A172 (cell line): ENCODE data around the gene BANP. TPM values are rescaled to one million over a fixed set of nuclear protein-coding genes. Genes with fewer than 3 reads are reported as not detected.
"Not testable (repeated sequence)": the region's sequence is repeated elsewhere in the genome, so short reads cannot be mapped to it uniquely, and the experiment has no call there.

ENCODE experiments used
- DNase-seq: peaks from one replicate; pipeline ENCODE4 v3.0.0-alpha.2; 2015; ENCODE audit warnings: low spot score
- total RNA-seq: library from RNA; depleted of rRNA; stranded (reverse); fragments of >200 nt; shearing (Covaris generic); gene quantifications from 2 replicates; pipeline ENCODE4 v1.2.3, GENCODE V29; 2014

The BANP gene
- total RNA-seq, 1 experiment from 2014 or later = 25.4 TPM

DNA sequence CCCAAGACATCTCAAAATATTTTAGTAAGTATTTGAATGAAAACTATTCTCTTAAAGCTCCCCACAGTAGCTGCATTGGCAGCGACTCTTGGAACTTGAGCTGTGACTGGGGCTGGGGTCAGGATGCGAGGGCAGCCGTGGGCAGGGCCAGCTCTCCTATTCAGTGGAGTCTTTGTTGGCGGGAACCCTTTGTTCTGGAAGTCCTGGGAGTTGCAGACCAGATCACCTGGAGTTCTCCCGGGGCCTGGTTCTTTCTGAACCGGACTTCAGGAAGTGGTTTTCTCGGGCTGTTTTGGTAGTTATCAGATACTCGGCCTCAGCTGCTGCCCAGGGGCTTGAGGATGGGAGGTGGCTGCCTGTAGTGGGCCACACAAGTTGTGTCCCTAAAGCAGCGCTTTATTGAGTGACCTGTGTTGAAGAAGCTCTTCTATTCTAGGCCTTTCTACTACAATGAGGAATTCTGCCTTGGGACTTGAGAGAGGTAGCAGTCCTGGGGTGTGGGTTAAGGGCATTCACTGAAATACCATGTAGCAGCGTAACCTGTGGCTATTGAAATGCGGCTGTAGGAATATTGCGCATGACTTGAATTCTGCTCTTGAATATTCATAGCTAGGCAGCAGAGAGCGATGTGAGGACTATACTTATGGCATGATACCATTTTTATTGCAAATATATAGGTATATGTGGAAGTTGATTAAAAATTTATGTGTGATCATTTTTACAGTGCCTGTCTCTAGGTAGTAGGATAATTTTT, 77.1 kb downstream of the BANP start:
- not testable (repeated sequence) for DNase-seq

DNA sequence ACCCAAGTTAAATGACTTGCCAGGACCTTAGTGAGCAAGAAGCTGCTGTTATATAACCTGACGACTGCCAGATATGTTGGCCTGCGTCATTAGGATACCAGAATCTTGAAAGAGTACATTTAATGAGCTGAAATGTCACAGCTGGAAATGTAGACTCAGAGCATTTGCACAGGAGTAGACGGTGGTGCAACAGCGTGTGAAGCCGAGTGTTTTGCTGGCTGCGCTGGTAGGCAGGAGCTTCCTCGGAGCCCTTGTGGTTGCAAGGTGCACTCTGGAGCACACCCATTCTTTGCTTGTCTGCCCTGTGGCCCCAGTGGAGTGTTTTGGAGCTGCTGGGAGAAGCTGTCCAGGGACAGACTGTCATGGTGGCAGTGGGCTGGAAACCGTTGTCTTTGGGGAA, 79.3 kb downstream of the BANP start:
- no peak for DNase-seq

DNA sequence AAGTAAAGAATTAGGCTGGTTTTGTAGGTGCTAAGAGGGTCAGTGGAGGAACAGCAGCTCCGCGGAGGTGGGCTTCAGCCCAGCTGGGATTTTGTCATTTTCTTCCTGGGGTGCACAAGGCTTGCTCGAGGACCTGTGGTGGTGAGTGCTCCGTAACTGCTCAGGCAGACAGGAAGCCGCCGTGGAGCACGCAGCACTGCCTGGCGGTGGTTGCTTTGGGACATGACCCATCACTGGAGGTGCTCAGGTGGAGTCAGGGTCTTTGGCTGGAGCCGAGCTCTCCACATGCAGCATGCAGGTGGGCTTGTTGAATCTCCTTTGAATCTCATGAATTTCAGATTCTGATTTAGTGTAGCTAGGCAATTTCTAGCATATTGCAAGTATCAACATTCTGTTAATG, 79.7 kb downstream of the BANP start:
- not testable (repeated sequence) for DNase-seq

DNA sequence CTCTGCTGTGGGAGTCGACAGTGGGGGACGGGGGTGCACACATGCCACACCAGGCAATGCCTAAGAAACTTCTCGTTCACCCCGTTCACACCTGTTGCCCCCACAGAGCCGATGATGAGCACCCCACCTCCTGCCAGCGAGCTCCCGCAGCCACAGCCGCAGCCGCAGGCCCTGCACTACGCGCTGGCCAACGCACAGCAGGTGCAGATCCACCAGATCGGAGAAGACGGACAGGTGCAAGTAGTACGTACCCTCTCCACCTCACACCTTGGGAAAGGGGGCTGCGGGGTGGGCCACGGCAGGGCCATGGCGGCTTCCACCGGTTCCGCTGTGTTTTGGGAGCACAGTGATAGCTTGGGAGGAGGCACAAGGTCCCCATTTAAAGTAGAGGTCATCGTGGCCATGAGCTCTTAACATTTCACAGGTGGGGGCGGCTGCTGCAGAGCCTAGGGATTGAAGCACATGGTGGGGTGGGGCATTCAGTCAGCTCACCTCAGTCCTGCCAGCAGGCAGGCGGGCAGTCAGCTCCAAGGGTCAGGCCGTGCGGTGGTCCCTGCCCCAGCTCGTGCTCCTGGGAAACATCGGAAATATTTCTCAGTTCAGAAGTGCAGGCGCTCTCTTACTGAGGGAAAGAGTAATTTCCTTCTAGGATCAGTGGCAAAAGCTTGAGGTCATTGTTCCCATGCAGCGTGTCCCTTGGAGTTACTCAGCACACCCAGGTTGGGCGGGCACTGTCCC, 81.9 kb downstream of the BANP start:
- DNase-seq = not testable (repeated sequence)

DNA sequence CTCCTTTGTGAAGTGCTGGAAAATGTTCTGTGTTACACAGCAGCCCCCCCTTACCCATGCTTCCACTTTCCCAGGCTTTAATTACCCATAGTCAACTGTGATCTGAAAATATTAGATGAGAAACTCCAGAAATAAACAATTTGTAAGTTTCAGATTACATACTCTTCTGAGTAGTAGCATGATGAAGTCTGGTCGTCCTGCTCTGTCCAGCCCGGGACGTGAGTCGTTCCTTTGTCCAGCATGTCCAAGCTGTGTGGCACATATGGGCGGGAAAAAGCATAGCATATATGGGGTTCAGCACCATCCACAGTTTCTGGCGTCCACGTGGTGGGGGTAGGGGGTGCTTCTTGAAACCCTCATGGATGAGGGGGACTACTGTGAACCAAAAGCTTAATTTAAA, 83.5 kb downstream of the BANP start:
- DNase-seq = no peak

DNA sequence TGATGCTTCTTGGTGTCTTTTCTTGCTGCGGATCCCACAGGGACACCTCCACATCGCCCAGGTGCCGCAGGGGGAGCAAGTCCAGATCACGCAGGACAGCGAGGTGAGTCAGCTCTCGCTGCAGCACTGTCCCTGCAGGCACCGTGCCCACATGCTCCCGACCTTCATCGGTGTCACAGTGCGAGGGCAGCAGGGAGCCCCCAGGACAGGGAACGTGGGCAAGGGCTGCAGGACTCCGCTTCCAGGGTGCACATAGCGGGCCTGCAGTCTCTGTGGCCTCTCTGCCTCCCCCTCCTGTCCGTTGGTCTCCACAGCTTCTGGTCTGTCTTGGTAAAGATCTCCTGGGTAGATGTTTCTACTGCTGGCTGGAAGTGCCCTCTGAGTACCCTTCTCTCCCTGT, 84.1 kb downstream of the BANP start:
- no peak for DNase-seq

DNA sequence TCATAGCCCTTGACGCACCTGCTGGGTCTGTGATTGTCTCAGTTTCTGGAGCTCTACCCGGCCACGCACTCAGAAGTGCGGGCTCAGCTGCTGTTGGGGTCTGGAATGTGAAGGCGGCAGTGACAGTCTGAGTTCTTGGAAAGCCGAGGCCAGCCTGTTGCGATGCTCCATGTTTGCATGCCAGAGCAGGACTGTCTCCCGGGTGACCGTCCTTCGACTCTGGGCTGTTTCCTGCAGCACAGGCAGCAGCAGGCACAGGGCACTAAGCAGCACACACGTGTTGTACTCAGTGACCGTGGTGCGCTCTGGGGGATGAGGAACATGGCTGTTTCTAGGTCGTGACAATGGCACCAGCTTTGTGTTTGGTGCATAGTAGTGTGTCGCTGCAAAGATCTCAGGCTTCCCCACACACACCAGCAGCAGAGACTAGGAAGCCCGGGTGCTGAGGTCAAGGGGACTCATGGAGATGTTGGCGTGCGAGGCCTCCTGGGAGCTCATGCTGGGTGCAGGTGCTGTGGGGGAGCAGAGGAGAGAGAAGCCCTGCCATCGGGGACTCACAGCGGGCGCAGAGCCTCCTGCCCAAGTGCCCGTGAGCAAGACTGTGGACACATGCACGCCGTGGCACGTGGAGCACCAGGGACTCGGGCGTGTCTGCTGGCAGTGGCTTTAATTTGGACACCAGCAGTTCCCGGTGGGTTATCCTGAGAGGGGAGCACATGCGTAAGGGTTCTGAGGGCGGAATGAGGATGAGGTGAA, 84.8 kb downstream of the BANP start:
- DNase-seq = not testable (repeated sequence)

DNA sequence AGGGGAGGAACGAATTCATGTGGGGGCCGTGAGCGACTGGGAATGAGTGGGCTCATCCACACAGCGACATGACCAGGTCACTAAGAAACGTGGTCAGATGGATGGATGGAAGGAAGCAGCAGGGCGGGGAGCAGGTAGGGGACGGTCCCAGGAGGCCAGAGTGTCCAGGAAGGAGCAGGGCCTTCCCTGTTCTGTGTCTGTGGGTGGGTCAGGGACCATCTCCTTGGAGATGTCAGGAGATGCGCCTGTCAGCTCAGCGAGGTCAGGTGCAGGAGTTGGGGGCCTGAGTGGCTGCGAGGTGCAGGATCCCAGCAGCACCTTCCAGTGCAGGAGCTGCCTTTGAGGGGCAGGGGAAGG, 85.4 kb downstream of the BANP start:
- not testable (repeated sequence) for DNase-seq

DNA sequence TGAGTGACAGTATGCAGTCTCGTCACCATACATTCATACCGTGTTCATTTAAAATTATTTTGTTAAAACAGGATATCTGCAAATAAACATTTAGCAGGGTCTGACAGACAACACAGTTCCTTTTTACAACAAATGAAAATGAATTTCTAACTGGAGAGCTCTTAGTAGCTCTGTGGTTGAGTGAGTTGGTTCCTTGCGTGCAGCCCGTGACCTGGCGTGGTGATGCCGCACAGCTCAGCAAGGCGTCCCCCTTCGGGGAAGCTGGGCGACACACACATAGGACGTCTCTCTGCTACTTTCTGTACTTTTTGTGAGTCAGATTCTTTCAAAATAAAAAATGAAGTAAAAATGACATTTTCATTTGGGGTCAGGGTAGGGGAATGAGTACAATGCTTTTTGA, 86.1 kb downstream of the BANP start:
- DNase-seq = not testable (repeated sequence)

DNA sequence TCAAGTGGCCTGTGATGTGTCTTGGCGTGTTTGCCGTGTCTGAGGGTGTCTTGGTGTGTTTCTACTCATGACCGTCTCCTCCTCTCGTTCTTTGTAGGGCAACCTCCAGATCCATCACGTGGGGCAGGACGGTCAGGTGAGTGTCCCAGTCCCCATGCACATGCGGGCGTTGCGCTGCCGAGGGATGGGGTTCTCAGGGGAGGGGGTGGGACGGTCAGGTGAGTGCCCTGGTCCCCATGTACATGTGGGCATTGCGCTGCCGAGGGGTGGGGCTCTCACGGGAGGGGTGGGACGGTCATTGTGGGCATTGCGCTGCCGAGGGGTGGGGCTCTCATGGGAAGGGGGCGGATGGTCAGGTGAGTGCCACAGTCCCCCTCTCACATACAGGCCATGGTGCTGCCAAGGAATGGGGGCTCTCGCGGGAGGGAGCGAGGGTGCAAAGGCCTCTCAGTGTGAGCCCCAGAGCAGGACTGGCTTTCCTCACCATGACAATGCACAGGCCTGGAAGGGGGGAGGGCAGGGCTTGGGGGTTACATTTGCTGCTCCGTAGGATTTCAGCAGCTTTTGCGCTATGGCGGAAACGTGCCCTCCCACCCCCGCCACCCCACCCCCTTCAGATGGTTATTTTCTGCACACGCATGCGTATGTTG, 86.8 kb downstream of the BANP start:
- DNase-seq = not testable (repeated sequence)

DNA sequence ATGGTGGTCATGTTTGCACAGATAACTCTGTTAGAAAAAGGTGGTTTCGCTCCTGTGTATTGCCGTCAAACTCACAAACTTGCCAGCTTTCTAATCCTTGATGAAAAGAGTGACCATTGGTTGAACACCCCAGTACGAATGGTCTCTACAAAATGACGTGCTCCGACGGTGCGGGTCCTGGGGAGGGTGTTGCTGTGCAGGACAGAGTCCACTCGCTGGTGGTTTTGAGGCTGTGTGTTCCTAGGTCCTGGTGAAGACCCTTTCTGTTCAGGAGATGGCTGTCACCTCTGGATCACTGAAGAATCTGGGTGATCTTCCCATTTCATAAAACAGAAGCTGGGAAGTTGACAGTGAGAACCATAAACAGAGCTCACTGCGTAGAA, 87.3 kb downstream of the BANP start:
- not testable (repeated sequence) for DNase-seq

DNA sequence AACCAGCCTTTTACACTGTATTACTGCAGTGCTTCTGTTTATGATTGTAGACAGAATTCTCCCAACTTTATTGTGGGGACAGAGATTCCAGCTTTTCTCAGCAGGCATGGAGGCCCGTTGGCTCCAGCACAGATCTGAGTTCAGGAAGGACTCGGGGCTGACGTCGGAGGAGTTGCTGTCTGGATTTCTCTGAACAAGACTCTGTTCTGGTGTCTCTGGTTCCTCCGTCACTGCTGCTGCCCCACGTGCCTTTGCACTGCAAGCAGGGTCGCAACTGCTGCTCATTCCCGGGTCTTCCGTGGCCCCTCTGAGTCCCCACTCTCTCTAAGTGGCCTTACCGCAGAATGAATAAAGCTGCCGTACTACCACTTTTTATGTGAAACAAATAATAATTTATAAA, 88.4 kb downstream of the BANP start:
- DNase-seq = no peak

DNA sequence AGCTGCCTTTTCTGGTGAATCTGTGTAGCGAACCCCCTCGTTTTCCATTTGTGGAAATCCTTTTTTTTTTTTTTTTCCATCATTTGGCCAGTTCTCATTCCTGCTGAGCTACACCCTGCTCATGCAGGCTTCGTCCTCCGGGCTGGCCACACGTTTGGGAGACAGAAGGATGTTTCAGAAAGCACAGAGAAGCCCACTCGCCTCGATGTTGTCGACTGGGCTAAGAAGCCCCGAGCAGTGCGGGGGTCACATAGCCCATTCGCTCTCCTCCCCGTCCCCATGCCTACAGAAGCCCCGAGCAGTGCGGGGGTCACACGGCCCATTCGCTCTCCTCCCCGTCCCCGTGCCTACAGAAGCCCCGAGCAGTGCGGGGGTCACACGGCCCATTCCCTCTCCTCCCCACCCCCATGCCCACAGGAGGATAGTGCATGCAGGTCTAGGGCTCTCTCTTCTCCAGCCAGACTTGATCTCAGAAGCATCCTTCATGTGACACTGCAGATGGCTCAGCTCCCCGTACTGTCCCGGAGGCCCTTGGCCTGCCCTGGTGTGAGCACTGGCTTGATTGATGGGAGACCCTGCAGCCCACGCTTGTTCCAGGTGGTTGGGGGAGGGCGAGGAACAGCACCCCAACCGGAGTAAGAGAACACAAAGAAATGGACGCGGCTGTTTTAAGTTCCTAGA, 89.1 kb downstream of the BANP start:
- DNase-seq = not testable (repeated sequence)

DNA sequence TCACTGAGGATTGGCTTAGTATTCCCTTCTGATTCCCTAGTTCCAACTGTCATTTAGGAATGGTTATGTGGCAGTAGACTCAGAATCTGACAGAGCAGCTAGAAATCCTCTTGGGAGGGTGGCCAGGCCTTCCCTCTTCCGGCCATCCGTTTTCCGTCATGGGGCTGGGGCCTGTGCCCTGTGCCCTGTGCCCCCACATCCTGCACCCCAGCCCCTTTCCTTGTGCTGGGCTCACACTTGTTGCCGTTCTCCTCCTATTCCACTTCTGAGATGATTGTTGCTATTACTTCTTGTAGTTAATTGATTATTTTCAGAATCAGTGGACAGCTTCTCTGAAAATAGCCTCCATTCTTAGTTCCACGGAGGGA, 89.6 kb downstream of the BANP start:
- not testable (repeated sequence) for DNase-seq

DNA sequence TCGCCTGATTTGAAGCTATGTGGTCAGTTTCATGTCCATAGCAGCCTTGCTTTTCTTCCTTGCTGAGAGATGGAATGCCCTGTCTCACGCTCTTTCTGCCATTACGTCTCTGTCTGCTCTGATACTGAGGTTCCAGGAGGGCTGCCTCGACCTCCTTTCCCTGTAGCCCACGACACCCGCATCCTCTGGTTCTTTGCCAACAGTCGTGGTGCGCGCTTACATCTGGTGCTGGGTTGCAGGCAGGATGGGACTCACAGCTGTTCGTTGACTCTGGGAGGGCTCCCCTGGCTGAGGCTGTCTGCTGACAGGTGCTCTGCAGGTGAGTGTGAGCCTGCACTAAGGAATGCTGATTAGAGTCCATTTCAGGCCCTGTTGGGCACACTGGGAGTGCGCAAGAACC, 90.3 kb downstream of the BANP start:
- not testable (repeated sequence) for DNase-seq

DNA sequence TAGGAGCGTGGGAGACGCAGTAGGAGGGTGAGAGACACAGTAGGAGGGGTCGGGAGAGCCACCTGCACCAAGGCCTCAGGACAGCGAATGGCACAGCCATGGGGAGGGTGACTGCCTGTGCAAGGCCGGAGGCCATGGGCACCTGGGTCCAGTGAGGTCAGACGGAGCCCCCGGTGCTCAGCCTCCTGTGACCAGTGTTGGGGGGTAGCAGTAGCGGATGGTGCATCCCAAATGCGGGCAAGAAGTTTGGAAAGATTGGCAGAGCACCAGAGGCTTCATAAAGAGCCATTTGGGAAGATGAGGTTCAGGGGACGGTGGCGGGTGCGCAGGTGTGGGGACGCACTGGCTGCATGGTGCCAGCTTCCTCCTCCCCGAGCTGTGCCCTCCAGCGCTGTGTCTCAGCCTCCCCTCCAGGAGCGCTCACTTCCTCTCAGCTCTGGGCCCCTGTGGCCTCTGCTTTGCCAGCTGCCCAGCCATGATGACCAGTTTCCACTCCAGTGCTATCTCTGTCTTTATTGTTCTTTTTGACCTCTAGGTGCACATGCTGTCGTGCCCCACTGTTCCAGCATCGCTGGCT, 90.8 kb downstream of the BANP start:
- DNase-seq = not testable (repeated sequence)

DNA sequence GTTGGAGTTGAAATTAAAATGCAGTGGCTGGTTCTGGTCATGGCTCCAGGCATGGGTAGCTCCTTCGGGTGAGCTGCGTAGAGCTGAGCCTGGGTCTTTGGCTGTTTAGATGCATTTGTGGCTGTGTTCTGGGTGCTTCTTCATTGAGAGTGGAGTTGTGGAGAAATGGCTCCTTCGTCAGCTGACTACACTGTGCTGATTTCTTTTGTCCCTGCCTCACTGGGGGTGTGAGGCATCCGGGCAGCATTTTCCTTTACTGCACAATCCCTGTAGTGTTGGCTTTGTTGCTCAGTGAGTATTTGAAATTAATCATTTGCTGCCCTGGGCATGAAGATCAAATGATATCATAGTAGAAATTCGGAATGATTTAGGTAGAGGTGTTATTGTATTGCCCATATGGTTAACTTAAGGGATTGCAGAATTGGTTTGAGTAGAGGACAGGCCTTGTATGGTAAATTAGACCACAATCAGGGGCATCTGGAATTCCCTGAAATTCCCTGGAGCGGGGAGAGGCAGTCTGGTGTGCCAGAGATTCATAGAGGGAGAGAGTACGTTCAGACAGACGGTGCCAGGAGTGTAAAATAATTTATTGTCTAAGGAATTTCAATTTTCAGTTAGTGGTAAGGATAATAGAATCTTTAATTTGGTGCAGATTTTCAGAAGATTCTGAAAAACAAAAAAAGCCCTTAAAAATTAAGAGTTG, 92.1 kb downstream of the BANP start:
- not testable (repeated sequence) for DNase-seq

DNA sequence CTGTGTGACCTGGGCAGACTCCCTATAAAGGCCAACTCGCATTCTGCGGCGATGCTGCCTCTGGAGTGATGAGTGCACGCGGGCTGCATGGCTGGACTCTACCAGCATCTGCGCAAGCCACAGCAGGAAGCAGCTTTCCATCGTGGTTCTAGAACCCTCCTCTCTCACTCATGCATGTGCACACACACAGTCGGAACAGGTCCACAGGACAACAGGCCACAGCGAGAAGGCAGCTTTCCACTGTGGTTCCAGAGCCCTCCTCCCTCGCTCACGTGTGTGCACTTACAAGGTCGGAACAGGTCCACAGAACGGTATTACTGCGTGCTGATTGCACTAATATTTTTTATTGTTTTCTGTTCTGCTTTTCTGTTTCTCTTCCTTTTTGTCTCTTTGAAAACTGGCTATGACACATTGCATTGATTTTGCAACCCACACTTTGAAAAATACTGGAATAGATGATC, 92.9 kb downstream of the BANP start:
- not testable (repeated sequence) for DNase-seq

DNA sequence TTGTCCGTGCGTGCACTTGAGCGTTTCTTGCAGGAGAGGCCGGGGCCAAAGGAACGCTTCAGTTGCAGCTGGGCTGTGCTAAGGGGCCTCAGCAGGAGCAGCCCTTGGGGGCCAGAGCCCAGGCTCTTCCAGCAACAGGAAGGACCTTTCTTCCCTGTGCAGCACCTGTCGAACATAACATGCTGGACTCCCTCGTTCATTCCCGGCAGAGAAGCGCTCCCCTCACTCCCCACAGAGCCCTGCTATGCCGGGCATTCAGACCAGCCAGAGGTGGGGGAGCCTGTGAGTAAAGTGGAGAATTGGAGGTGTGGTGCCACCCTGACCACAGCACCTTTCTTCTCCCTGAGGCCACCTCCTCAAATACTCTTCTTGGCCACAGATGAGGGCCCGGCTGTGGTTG, 94.1 kb downstream of the BANP start:
- DNase-seq = not testable (repeated sequence)

DNA sequence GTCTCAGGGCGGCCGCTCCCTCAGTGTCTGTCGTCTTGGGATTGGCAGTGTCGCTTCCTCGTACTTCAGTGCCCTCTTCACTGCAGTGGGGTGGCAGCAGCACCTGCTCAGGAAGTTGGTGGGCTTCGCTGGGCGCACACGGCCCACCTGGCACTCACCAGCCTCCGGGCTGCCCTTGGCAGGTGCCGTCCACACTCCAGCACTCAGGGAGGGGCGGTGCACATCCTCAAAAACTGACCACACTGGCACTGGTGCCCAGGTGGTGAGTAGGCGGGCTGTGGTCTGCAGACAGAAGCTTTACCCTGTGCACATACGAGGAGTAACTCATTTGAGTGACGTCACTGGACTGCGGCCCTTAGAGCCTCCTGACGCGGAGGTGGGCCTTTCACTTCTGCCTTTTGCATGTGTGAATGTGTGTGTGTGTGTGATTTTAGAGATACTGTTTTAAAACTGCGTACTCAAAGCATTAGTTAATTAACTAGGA, 94.6 kb downstream of the BANP start:
- no peak for DNase-seq
